ENCODE data around the gene NT5C1A. TPM values are rescaled to one million over a fixed set of nuclear protein-coding genes. Genes with fewer than 3 reads are reported as not detected.

The NT5C1A gene
- polyA plus RNA-seq, 3 donors: 0.20 to 0.27 (median 0.21) TPM

DNA sequence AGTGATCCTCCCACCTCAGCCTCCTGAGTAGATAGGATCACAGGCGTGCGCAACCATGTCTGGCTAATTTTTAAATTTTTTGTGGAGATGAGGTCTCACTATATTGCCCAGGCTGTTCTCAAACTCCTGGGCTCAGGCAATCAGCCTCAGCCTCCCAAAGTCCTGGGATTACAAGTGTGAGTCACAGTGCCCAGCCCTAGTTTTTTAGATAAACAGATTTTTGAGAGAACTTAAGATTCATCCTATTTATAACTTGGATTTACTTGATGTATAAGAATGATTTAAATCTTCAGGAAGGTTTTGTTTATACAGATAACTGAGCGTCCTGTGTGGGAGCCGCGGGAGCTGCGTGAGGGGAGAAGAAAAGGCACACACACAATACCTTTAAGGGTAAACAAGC, 58.7 kb downstream of the NT5C1A start:
- no peak for DNase-seq

GRCh38 chr1:39609618-39610331, 62.1 kb downstream of the NT5C1A start:
- no peak for DNase-seq

Other genes starting within 250 kb of the NT5C1A start
- gene BMP8A, start 180.5 kb downstream of the NT5C1A start, polyA plus RNA-seq (ENCODE audit: insufficient read length in 3 of 3): 1 to 10 TPM in 1 of 3 donors, under 1 TPM in 2; 0.44 to 1.0 (median 0.86) TPM
- gene PABPC4, start 95.3 kb downstream of the NT5C1A start, polyA plus RNA-seq (ENCODE audit: insufficient read length in 3 of 3): 100 to 1,000 TPM; 195 to 224 (median 222) TPM
- 10 to 100 TPM; 23.4 to 26.3 (median 24.8) TPM for gene HEYL, start 32.5 kb downstream of the NT5C1A start, polyA plus RNA-seq (ENCODE audit: insufficient read length in 3 of 3)
- gene HPCAL4, start 19.3 kb upstream of the NT5C1A start, polyA plus RNA-seq (ENCODE audit: insufficient read length in 3 of 3): under 1 TPM; 0.30 to 0.62 (median 0.40) TPM
- gene PPIE, start 66.8 kb upstream of the NT5C1A start, polyA plus RNA-seq (ENCODE audit: insufficient read length in 3 of 3): 10 to 100 TPM; 70.8 to 77.3 (median 75.7) TPM
- gene OXCT2, start 99.2 kb upstream of the NT5C1A start, polyA plus RNA-seq (ENCODE audit: insufficient read length in 3 of 3): under 1 TPM; 0.28 to 0.69 (median 0.56) TPM
- gene BMP8B, start 116.8 kb upstream of the NT5C1A start, polyA plus RNA-seq (ENCODE audit: insufficient read length in 3 of 3): 1 to 10 TPM; 1.6 to 3.4 (median 2.8) TPM
- 10 to 100 TPM; 26.0 to 51.9 (median 45.7) TPM for gene TRIT1, start 211.4 kb upstream of the NT5C1A start, polyA plus RNA-seq (ENCODE audit: insufficient read length in 3 of 3)
- gene MYCL, start 229.8 kb upstream of the NT5C1A start, polyA plus RNA-seq (ENCODE audit: insufficient read length in 3 of 3): 10 to 100 TPM in 1 of 3 donors, 1 to 10 TPM in 2; 8.4 to 10.1 (median 9.0) TPM